HCT116 (cell line): Measurements from ENCODE around the gene ATAT1. TPM values are rescaled to one million over a fixed set of nuclear protein-coding genes. Genes with fewer than 3 reads are reported as not detected.

ENCODE experiments used
- ATAC-seq: fragments of 200-7000 bp; cut with Tn5 transposase; 2 replicates; pipeline ENCODE4 v1.9.1; 2020; ENCODE audit warnings: mild to moderate bottlenecking, moderate library complexity
- BruUV-seq: library from RNA; stranded (reverse); fragments of 400-500 nt; replicated peaks from 2 replicates; lab custom pipeline; 2021; lab: Mats Ljungman, UMichigan
- CTCF ChIA-PET: fragments of 300-600 bp; sonication (Branson Sonifier 250); formaldehyde crosslinking; loops from one replicate; lab custom pipeline; 2021; ENCODE audit warnings: antibody characterized with exemption; lab: Charles Lee
- POLR2A ChIA-PET: fragments of 300-600, 350-600 bp; sonication (Branson Sonifier 250); formaldehyde crosslinking; loops from one replicate; lab custom pipeline; 2021; ENCODE audit warnings: antibody characterized with exemption; lab: Charles Lee
- RAD21 ChIA-PET, 2 experiments: fragments of 300-600 bp; sonication (Branson Sonifier 250); formaldehyde crosslinking; loops; one replicate each; lab custom pipeline; 2023; ENCODE audit warnings: low total read pairs in 2 of 2; ENCODE audit not compliant: uncharacterized antibody in 2 of 2, unreplicated experiment in 2 of 2, low non-redundant PET in 1 of 2; lab: Charles Lee
- DNase-seq: peaks from one replicate; pipeline ENCODE4 v3.0.0-alpha.2; 2010; ENCODE audit warnings: low read depth, low spot score
- H2AFZ ChIP-seq: fragments of 200-600 bp; shearing (Covaris generic), sonication (generic); 2 replicates; pipeline ENCODE4 v1.6.1; 2017; ENCODE audit warnings: low read depth, mixed run types, mixed read lengths, antibody characterized with exemption, low read length; ENCODE audit not compliant: poor library complexity, severe bottlenecking
- H3K27ac ChIP-seq: 2 replicates; pipeline ENCODE4 v1.5.1; 2012; ENCODE audit warnings: low read depth, low read length
- H3K27me3 ChIP-seq: fragments of 200-600 bp; sonication (generic); 2 replicates; pipeline ENCODE4 v1.6.1; 2016; ENCODE audit warnings: mixed run types, low read length, mixed read lengths; ENCODE audit not compliant: insufficient read depth
- H3K36me3 ChIP-seq, 2 experiments: fragments of 200-500 bp in 1 of 2; fragments of 200-600 bp in 1 of 2; sonication (Bioruptor generic) in 1 of 2; sonication (generic) in 1 of 2; 2 replicates each; pipeline versions ENCODE4 v1.5.1 to v1.6.1; 2014 to 2016; ENCODE audit warnings: low read length in 2 of 2, inconsistent platforms in 1 of 2, mixed read lengths in 1 of 2, mixed run types in 1 of 2; ENCODE audit not compliant: insufficient read depth in 2 of 2, control insufficient read depth in 1 of 2
- H3K4me1 ChIP-seq, 2 experiments: fragments of 200-600 bp in 1 of 2; sonication (generic) in 1 of 2; 2 replicates each; pipeline versions ENCODE4 v1.5.1 to v1.6.1; 2012 to 2017; ENCODE audit warnings: low read length in 2 of 2, inconsistent platforms in 1 of 2, mild to moderate bottlenecking in 1 of 2, mixed read lengths in 1 of 2, mixed run types in 1 of 2, moderate library complexity in 1 of 2; ENCODE audit not compliant: insufficient read depth in 2 of 2, control insufficient read depth in 1 of 2
- H3K4me2 ChIP-seq: fragments of 200-600 bp; sonication (generic); 2 replicates; pipeline ENCODE4 v1.6.1; 2017; ENCODE audit warnings: mixed run types, low read length, mixed read lengths
- H3K4me3 ChIP-seq, 2 experiments: fragments of 200-600 bp in 1 of 2; sonication (generic) in 1 of 2; replicated peaks in 1 of 2; 2 replicates each; pipeline ENCODE4 v1.5.1; 2011 to 2016; ENCODE audit warnings: low read length in 2 of 2, control low read depth in 1 of 2, low read depth in 1 of 2, mild to moderate bottlenecking in 1 of 2, mixed read lengths in 1 of 2, mixed run types in 1 of 2
- H3K79me2 ChIP-seq: fragments of 200-600 bp; sonication (generic); 2 replicates; pipeline ENCODE4 v1.6.1; 2017; ENCODE audit warnings: mild to moderate bottlenecking, mixed run types, low read length, moderate library complexity, mixed read lengths; ENCODE audit not compliant: insufficient read depth
- H3K9ac ChIP-seq: fragments of 200-600 bp; sonication (generic); 2 replicates; pipeline ENCODE4 v1.6.1; 2016; ENCODE audit warnings: low read length, mixed read lengths
- H3K9me2 ChIP-seq: fragments of 200-600 bp; sonication (generic), shearing (Covaris generic); 2 replicates; pipeline ENCODE4 v1.6.1; 2017; ENCODE audit warnings: mixed run types, mild to moderate bottlenecking, moderate library complexity; ENCODE audit not compliant: insufficient read depth
- H3K9me3 ChIP-seq, 2 experiments: fragments of 200-500 bp in 1 of 2; fragments of 200-600 bp in 1 of 2; sonication (Bioruptor generic) in 1 of 2; sonication (generic) in 1 of 2; 2 replicates each; pipeline ENCODE4 v1.6.1; 2014 to 2017; ENCODE audit warnings: low read length in 2 of 2, mixed read lengths in 2 of 2, inconsistent platforms in 1 of 2, low read depth in 1 of 2, mild to moderate bottlenecking in 1 of 2, mixed run types in 1 of 2, moderate library complexity in 1 of 2; ENCODE audit not compliant: control insufficient read depth in 1 of 2, insufficient read depth in 1 of 2
- H4K20me1 ChIP-seq: fragments of 200-600 bp; sonication (generic), shearing (Covaris generic); 2 replicates; pipeline ENCODE4 v1.6.1; 2017; ENCODE audit warnings: mixed run types, mild to moderate bottlenecking, moderate library complexity; ENCODE audit not compliant: insufficient read depth
- MAX ChIP-seq: IDR thresholded peaks from 2 replicates; pipeline ENCODE4 v1.6.1; 2012
- POLR2A ChIP-seq: IDR thresholded peaks from 2 replicates; pipeline ENCODE4 v1.7.0; 2011; ENCODE audit warnings: borderline replicate concordance; ENCODE audit not compliant: insufficient read depth, insufficient read length; ENCODE audit errors: extremely low read depth
- SIN3A ChIP-seq: IDR thresholded peaks from 2 replicates; pipeline ENCODE4 v1.6.1; 2012; ENCODE audit warnings: low read depth
- YY1 ChIP-seq: IDR thresholded peaks from 2 replicates; pipeline ENCODE4 v1.6.1; 2011; ENCODE audit warnings: low read length, low read depth, moderate library complexity, mild to moderate bottlenecking; ENCODE audit not compliant: insufficient replicate concordance; ENCODE audit errors: extremely low read depth
- intact Hi-C: fragments of 100-400 bp; cut with micrococcal nuclease; formaldehyde crosslinking; loops from 2 replicates; pipeline ENCODE4 v1.10.0; 2022
- total RNA-seq: library from RNA; stranded (reverse); gene quantifications from one replicate; pipeline ENCODE4 v1.2.1, GENCODE V29; 2021; ENCODE audit not compliant: unreplicated experiment

Gene ATAT1
- total RNA-seq, 1 experiment from 2014 or later: 19.8 TPM

GRCh38 chr6:30614044-30614842 is 12.4 kb upstream of the ATAT1 start:
- intact Hi-C loops: loop anchor here (5.0 to 10.0 kb wide), 2 partner anchors 132 to 201 kb away; no protein-coding TSS in a partner anchor
- no peaks in the 10 kb centered on the region for H3K9me3 ChIP-seq
- H4K20me1 ChIP-seq: no peaks in the 10 kb centered on the region; the same call in 1 of the 2 replicates
- POLR2A ChIA-PET: interaction anchor here (0.7 to 3.5 kb wide), 24 partner anchors 9 to 473 kb away, joined by 3 to 17 read pairs (median 6); partner anchors contain the start of genes ABCF1, ATAT1, GNL1 and MDC1
- ATAC-seq (no peak), DNase-seq (no peak)
- H3K27me3 ChIP-seq: no peaks in the 10 kb centered on the region
- H3K9ac ChIP-seq: peak overlapping the region; percentile 6; the same call in 1 of the 2 replicates
- CTCF ChIA-PET: interaction anchor here (1.3 to 3.6 kb wide), 2 partner anchors 117 to 132 kb away, joined by 5 to 26 read pairs; no protein-coding TSS in a partner anchor
- H3K4me2 ChIP-seq: peak overlapping the region; percentile 87; the same call in 1 of the 2 replicates
- peak overlapping the region; percentile 87 for H3K27ac ChIP-seq
- H3K36me3 ChIP-seq: peaks cover 13 to 36% of the 10 kb centered on the region in 2 experiments
- peaks cover 79% of the 10 kb centered on the region for H3K79me2 ChIP-seq
- peak overlapping the region in 1 of 2 experiments; percentile 15; a peak in 2 of 4 replicates for H3K4me3 ChIP-seq
- no peaks in the 10 kb centered on the region for H3K9me2 ChIP-seq
- no peak overlapping the region for H2AFZ ChIP-seq
- H3K4me1 ChIP-seq: peaks cover 10 to 37% of the 10 kb centered on the region in 2 experiments
- RAD21 ChIA-PET: interaction anchor here in 1 of 2 experiments (0.7 to 1.0 kb wide), 2 partner anchors 18 to 117 kb away, joined by 3 read pairs; no protein-coding TSS in a partner anchor
- TF ChIP-seq MAX: no peak
- no TSS peak for BruUV-seq

GRCh38 chr6:30614843-30615218 is 11.8 kb upstream of the ATAT1 start:
- BruUV-seq: no TSS peak
- no peaks in the 10 kb centered on the region for H3K9me3 ChIP-seq
- H3K4me2 ChIP-seq: peak overlapping the region; percentile 87
- peak overlapping the region; percentile 98 for H3K9ac ChIP-seq
- ATAC-seq: peak; percentile 61
- intact Hi-C loops: loop anchor here (5.0 to 10.0 kb wide), 2 partner anchors 133 to 200 kb away; no protein-coding TSS in a partner anchor
- H3K79me2 ChIP-seq: peaks cover 79% of the 10 kb centered on the region
- H2AFZ ChIP-seq: no peak overlapping the region
- peaks cover 13 to 36% of the 10 kb centered on the region in 2 experiments for H3K36me3 ChIP-seq
- no peaks in the 10 kb centered on the region for H3K27me3 ChIP-seq
- TF ChIP-seq SIN3A (no peak), YY1 (peak; percentile 92), POLR2A (peak; percentile 16)
- peak; percentile 93 for DNase-seq
- H3K4me1 ChIP-seq: peaks cover 13 to 40% of the 10 kb centered on the region in 2 experiments
- H4K20me1 ChIP-seq: no peaks in the 10 kb centered on the region; the same call in 1 of the 2 replicates
- H3K4me3 ChIP-seq: peak overlapping the region; percentile 92 to 94
- ChIA-PET RAD21 (interaction anchor here (0.5 to 0.7 kb wide), 2 partner anchors 18 to 19 kb away, joined by 3 to 4 read pairs; no protein-coding TSS in a partner anchor), CTCF (interaction anchor here (1.3 to 3.6 kb wide), 3 partner anchors 58 to 132 kb away, joined by 4 to 26 read pairs (median 5); partner anchors contain the start of gene DHX16), POLR2A (interaction anchor here (0.7 to 3.5 kb wide), 23 partner anchors 10 to 473 kb away, joined by 3 to 17 read pairs (median 6); partner anchors contain the start of genes ABCF1, ATAT1, GNL1 and MDC1)
- peak overlapping the region; percentile 87 for H3K27ac ChIP-seq
- H3K9me2 ChIP-seq: no peaks in the 10 kb centered on the region
